NCI-H524 (cell line): ENCODE results near the gene HOXA13.

Experiments used
- DNase-seq, 2 experiments: peaks; one replicate each; lab custom pipeline; 2025; lab: John Stamatoyannopoulos, UW

Gene HOXA13

DNA sequence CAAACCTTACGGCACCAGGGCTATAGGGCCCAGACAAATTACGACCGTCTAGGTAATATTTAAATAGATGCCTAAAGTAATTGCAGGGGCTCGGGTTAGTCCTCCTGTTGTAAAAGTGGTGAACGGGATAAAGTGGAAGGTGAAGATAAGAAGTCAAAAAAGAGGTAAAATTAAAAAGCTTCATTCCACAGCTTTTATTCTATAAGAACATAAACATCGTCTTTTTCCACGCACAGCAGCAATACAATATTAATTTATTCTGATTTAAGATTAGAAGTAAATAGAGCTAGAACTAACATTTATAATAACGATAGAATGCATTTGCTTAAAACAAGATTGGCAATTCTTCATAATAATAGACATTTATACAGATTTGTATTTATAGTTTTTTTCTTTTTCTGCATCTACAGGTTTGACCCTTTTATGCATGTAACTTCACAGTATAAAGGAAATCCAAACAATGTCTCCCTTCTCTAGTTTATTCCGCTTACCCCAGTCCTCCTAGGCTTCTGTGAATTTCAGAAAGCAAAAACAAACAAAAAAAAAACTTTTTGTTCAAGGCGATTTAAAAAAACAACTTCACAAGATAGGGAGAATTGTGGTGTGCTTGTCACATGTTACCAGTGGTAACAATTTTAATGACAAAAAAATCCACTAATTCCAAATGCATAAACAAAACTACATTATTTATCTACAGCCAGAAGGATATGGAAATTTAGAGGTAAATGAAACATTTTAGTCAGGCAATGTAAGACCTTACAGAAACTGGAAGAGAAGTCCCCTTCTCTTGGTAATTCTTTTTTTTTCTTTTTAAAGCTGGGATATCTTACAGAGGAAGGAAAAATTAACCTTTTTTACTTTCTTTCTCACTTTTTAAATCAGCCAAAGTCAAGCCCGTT is 29.2 kb downstream of the HOXA13 start:
- no peak for DNase-seq

DNA sequence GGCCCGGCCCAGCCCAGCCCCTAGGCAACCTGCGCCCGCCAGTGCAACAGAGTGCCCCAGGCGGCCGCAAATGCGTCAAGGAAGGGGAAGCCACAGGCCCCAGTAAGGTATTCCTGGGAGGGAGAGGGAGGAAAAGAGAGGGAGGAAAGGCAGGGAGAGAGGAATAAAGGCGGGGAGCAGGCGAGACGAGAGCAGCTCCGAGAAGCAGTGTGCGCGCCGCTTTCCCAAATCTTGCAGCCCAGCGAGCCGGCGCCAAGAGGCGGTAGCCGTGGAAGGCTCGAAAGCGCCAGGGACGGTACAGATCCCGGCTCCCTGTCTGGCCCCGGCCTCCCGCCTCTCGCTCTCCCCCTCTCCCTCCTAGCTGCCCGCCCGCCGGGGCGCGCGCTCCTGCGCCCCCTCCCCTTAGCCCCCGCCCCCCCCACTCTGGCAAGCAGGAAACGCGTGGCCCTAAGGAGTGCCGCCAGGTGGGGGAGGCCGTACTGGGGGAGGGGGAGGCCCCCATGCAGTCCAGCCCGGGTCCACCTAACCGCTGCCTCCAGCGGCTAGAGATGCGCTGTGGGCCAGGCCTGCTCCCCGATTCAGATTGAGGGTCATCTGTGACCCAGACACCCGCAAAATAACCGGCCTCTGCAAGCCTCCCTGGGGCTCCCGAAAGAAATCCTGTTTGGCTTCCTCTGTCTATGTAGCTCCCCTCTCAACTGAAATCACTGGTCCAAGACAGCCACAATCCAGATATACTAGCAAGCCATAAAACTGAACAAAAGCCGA is 30.0 kb downstream of the HOXA13 start:
- DNase-seq: peak; percentile 15 to 63

DNA sequence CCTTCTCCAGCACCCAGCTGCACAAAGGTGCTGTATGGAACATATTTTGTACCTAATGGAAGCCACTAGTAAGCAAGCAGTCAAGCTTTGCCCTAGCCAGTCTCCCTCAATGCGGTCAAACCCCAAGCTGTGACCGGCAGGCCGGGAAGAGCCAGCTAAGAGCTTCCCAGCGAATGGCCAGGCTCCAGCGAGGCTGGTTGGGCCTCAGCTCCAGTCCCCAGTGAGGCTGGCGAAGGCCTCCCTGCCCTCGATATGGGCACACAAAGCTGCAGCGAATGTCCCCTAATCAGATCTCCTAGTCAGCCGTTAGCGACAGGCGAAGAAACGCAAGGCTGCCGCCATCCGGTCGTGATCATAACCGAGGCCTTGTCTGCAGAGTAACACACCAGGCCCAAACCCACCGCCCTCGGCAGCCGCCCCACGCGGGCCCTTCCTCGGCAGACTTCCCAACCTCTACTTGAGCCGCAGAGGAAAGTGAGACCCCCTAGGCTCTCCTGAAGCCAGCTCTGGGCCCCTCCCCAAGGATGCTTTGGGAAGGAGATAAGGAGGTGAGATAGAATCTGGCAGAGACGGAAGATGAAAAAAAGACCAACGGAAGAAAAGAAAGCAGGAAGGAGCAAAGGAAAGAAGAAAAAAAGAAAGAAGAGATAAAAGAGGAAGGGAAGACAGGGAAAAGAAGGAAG is 31.5 kb downstream of the HOXA13 start:
- peak; percentile 51 to 84 for DNase-seq

DNA sequence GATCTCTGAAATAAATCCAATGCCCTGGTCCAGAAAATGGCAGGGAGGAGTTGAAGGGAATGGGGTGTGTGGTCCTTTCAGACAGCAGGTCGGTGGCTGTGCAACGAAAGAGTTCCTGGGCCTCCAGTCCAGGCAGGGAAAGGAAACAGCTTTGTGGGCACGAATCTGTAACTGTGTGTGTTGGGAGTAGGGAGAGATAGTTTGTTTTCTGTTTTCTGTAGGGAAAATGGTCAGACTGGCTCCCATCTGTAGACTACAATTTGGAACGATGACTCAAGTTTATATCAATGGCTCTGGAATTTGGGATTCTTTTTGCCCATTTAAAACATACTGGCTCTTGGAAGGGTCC is 32.0 kb downstream of the HOXA13 start:
- no peak for DNase-seq

DNA sequence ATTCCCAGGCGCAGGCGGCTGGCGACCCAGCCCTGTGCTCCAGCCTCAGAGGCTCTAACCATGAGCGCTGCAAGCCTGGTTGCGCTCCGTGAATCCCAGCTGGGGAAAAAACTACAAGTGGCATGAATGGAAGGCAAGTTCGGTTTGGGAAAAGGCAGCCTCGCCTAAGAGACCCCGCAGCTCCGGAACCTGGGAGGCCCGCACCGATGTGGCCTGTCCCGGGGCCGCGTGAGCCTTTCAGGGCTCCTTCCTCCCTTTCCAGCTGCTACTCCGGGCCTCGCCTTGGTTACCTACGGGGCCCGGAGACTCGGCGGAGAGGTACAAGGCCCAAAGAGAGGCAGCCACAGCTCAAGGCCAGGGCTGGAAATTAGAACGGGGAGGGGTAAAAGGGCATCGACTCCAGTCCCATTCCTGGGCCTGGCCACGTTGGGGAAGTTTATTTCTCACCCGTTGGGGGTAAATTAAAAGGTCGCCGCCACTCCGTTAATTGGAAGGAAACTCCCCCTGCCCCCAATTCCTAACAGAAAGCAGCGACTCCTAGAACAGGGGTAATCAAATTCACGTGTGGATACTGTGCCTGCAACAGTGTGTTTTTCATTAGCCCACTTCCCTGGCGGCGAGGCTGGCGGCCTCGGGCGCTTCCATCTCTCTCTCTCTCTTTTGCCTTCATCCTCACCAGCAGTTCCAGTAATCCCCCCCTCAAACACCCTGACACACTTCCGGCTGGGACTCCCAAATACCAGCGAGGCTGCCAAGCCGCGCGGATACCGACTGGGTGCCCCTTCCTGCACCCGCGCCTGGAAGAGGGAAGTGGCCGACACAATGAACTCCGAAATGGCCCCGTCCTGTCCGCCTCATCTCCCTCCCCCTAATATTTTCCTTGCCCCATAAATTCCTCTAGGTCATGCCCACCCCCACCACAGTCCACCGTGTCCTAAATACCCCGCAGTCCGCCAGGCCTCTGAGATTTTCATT is 33.1 kb downstream of the HOXA13 start:
- DNase-seq: no peak

DNA sequence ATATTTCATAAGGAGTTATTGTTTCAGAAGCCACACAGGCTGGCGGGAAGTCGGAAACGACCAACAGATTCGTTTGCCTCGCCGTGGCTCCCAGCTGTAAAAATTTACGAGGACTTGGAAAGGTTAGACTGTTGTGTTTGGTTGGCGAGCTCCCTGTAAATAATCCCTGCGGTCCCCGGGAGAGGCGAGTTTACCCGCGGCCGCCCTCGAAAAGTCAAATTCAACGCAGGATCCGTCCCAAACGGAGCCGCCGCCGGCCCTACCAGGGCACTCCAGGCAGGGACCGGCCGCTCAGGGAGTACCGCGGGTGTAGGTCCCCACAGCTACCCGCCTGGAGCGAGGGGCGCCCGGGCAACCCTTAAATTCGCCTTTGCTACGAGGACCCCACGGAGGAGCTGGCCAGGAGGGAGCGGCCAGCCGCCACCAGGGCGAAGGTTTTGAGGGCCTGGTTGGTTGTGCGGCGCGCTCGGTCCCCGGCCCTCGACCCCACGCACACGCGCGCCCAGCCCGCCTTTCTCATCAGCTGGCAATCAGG is 33.8 kb downstream of the HOXA13 start:
- DNase-seq: no peak

DNA sequence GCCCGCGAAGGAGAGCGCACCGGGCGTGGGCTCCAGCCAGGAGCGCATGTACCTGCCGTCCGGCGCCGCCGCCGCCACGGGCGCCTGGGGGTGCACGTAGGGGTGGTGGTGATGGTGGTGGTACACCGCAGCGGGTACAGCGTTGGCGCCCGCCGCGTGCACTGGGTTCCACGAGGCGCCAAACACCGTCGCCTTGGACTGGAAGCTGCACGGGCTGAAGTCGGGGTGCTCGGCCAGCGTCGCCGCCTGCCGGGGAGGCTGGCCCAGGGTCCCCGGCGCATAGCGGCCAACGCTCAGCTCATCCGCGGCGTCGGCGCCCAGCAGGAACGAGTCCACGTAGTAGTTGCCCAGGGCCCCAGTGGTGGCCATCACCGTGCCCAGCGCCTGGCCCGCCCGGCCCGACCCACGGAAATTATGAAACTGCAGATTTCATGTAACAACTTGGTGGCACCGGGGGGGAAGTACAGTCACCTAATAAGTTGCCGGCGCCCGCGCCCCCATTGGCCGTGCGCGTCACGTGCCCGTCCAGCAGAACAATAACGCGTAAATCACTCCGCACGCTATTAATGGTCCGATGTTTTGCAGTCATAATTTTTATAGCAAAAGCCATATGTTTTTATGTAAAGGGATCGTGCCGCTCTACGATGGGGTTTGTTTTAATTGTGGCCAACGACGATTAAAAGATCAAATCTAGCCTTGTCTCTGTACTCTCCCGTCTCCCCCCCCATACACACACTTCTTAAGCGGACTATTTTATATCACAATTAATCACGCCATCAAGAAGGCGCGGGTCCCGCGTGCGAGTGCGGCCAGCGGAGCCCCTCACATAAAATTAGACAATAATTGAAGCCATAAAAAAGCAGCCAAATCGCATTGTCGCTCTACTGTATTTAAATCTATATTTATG is 34.5 kb downstream of the HOXA13 start, which contains the start of gene HOXA9:
TSS of gene HOXA9 (minus strand) at position 449 of the 907 bp plus-strand sequence. CDS start at position 369, 80 bp downstream.
- no peak for DNase-seq

DNA sequence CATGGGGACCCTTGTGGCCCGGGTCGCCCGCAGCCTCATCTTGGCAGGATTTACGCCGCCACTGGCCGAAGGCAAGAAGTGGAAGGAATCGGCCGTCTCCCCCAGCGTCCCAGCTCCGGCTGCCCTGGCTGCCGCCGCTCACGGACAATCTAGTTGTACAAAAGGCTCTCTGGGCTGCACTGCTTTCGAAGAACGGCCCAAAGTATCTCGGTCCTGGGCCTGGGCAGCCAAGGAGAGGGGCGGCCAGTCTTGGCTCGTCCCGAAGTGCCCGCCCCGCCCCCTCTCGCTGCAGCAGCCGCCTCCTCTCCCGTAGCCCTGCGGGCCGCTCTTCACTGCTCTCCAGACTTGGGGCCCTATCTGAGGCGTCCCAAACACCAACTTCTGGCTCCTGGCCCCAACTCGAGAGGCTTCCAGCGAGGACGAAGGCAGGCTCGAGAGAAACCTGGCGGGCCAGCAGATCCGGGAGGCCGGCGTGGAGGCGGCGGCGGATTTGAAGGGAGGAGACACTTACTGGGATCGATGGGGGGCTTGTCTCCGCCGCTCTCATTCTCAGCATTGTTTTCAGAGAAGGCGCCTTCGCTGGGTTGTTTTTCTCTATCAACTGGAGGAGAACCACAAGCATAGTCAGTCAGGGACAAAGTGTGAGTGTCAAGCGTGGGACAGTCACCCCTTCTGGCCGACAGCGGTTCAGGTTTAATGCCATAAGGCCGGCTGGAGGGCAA is 35.4 kb downstream of the HOXA13 start:
- DNase-seq: no peak

DNA sequence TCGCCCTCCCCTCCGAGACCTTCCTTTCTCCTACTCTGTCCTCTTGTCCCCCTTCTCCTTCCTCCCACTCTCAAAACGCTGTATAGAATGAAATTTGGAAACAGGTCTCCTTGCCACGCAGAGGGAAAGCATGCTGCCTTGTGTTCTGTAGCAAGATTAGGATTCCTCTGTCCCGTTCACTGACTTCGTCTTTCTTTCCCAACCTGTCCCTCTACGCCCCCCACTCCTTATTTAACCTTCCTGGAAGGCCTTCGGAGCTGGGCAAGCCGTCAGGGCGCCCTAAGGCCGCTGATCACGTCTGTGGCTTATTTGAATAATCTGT is 35.9 kb downstream of the HOXA13 start:
- DNase-seq: no peak

DNA sequence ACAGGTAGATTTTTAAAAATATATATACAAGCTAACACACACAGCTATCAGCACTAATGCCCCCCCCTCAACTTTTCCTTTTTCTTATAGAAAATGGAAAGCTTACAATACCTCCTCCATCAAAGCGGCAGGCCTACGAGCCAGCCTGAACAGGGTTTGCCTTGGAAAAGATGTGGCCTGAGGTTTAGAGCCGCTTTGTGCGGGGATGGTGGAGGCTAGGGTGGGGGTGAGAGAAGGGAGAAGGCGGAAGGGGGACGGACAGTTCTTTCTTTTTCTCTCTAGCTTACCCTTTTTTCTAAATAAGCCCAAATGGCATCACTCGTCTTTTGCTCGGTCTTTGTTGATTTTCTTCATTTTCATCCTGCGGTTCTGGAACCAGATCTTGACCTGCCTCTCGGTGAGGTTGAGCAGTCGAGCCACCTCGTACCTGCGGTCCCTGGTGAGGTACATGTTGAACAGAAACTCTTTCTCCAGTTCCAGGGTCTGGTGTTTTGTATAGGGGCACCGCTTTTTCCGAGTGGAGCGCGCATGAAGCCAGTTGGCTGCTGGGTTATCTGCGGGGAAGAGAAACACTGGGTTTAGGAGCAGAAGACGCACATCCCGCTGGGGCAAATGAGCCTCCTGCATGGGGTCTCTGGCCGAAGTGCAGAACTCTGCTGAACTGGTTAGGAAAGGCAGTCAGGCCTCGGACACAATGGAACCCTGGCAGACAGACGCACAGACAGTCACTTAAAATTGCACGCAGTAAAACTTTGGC is 36.4 kb downstream of the HOXA13 start:
- no peak for DNase-seq

DNA sequence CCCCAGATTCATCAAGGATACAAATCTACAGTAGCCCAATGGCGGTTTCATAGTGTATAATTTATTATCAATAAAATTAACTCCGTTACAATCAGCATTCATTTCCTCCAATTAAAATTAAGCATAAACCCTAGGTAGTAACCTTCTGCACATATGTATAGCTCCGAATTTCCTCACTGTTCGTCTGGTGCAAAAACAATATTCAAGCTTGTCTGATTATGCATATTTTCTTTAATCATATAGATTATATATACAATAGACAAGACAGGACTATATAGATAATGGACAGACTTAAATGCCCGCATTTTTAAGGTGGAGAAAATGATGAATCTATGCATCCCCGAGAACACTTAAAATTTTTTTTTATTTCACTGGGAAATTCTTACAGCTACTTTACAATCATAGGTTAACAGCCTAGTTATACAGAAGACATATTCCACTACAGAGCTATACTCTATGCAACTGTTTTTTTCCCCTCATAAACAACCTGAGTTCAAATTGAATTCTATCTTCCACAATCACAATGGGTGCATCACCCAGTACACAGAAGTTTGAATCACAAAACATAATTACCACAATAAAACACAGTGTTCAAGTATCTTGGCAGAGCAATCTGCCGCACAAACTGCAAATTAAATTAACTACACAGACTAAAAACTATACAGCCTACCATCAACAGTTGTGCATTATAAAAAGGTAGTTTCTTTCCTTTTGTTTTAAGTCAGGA is 37.2 kb downstream of the HOXA13 start:
- no peak for DNase-seq

DNA sequence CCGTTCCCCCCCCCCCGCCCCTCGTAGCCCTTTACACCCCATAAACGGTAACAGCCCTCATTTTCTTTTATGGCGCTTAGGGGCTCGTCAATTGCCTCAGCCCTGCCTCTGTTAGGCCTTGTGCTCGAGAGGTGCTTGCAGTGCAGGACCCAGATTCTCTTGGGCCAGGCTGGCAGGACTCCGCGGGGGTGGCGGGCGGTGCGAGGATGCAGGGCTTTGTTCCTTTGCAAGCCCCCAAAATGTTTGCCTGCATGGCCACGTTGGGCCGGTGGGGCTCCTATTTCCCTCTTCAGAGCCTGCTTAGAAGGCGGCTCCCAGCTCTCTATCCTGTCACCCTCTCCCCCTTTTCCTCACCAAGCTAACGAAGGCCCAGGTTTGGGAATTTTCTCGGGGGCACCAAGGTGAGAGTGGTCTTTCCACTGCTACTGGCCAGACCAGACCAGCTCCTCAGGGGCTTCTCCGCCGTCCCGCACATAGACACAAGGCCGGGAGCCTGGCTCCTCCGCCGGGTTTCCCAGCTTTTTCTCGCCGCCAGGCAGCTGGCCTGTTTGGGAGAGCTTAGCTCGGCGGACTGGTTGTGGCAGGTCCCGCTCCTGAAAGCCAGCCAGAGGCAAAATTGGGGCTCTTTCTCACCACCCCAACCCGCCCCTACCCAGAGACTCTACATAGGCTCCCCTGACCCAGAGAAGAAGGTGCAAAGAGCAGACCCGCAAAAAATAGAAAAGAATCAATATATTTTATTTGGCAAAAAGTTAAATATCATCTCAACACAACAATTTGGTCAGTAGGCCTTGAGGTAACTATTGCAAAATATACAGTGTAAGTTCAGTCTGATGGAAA is 38.0 kb downstream of the HOXA13 start:
- DNase-seq: no peak

DNA sequence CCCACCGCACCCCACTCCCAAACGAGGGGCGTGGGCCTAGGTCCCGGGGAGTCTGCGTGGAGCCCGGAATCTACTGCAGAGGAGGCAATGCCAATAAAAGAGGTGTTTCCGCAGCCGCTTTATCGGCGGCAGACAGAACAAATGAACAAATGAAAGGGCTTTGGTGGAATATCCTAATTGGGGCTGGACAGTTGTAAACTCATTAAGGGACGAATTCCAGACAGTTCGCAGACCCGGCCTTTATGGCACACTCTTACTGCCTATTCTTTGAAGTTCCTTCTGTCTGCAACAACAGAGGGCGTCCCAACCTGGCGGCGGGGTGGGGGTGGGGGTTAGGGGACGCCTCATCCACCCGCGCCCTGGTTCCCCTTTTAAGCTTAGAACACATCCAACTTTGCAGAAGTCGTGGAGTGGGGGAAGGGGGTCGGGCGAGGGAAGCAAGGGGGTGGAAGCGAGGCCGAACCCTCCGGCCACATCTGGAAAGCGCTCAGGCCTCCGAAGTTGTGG is 38.6 kb downstream of the HOXA13 start:
- DNase-seq: no peak

DNA sequence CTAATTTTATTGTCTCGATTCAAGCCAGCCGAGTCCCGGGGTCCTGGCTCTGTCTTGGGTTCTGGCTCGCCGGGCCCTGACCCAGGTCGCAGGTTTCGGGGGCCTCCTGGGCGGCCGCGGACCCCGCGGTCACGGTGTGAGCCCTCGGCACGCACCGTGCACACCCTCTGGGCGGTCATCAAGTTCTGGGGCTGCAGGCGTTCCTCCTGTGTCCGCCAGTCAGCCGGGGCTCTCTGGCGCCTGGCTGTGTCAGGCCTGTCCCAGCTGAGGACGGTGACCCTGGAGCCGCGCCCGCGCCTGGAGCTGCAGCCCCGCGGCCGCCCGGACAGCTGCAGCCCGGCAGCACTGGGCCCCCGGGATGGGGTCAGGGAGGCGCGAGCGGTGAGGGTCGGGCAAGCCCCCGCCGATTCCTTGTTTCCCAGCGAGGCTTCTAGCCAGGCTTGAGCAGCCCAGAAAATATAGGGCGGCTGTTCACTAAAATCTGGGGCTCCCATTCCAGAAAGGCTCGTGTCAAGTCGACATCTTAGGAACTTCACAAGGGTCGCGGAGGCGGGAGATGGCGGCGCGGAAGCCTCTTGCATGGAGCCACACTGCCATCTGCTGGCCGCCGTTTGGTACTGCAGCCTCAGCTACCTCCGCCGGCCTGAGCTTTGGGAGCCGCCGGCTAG is 39.2 kb downstream of the HOXA13 start:
- peak; percentile 71 to 74 for DNase-seq

DNA sequence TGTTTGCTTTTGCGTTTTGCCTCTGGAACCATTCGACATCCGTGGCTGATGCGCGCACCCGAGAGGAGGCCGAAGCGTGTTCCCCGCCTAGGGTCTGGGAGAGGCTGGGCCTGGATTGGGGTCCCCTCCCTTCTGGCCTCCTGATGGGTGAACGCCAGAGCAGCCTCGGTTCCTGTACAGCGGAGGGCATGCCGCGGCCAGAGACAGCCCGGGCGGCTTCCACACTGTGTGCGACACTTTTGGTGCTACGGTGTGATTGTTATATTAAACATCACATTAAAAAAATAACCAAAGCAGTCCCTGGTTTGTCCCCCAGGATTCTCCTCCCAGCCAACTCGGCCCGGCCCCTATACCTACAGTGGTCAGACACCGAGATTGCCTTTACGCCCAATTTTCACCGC is 39.7 kb downstream of the HOXA13 start:
- DNase-seq: no peak
